H1 (cell line): ENCODE results near the gene KRTCAP2. TPM values are rescaled to one million over a fixed set of nuclear protein-coding genes. Genes with fewer than 3 reads are reported as not detected.

Experiments
- ATF3 ChIP-seq: IDR thresholded peaks from 2 replicates; pipeline ENCODE4 v1.6.1; 2011; ENCODE audit warnings: low read depth, mild to moderate bottlenecking, low read length; ENCODE audit not compliant: insufficient read depth
- BACH1 ChIP-seq: IDR thresholded peaks from 2 replicates; pipeline ENCODE4 v1.6.1; 2012; ENCODE audit warnings: low read length, improper control_type of control experiment
- CBX5 ChIP-seq: fragments of 300-800, 300-1000 bp; sonication (generic); IDR thresholded peaks from 2 replicates; pipeline ENCODE4 v1.7.1; 2016; ENCODE audit warnings: antibody characterized with exemption, low read length, low read depth
- CBX8 ChIP-seq: fragments of 300-800, 300-1000 bp; sonication (generic); IDR thresholded peaks from 2 replicates; pipeline ENCODE4 v1.7.1; 2016; ENCODE audit warnings: low read depth, low read length, borderline replicate concordance
- CHD1 ChIP-seq: IDR thresholded peaks from 2 replicates; pipeline ENCODE4 v1.6.1; 2012; ENCODE audit warnings: low read depth, low read length, improper control_type of control experiment
- CHD2 ChIP-seq: IDR thresholded peaks from 2 replicates; pipeline ENCODE4 v1.6.1; 2012; ENCODE audit warnings: low read length, improper control_type of control experiment
- CREB1 ChIP-seq: IDR thresholded peaks from 2 replicates; pipeline ENCODE4 v1.6.1; 2012; ENCODE audit warnings: inconsistent platforms
- CTBP2 ChIP-seq: IDR thresholded peaks from 2 replicates; pipeline ENCODE4 v1.7.0; 2011; ENCODE audit warnings: borderline replicate concordance, mild to moderate bottlenecking, moderate library complexity, mixed read lengths, low read length; ENCODE audit not compliant: insufficient read depth, insufficient read length
- CTCF ChIP-seq, 3 experiments: IDR thresholded peaks; 1 replicate in 2 of 3; 2 replicates in 1 of 3; pipeline versions ENCODE4 v1.5.1 to v1.6.1; 2011; ENCODE audit warnings: low read length in 3 of 3, mild to moderate bottlenecking in 3 of 3, inconsistent platforms in 2 of 3, low read depth in 1 of 3, moderate library complexity in 1 of 3; ENCODE audit not compliant: insufficient read depth in 1 of 3; ENCODE audit errors: control extremely low read depth in 1 of 3
- HDAC2 ChIP-seq, 2 experiments: fragments of 300-600 bp in 1 of 2; sonication (generic) in 1 of 2; IDR thresholded peaks; 2 replicates each; pipeline ENCODE4 v1.6.1; 2011 to 2012; ENCODE audit warnings: low read depth in 2 of 2, low read length in 2 of 2, mild to moderate bottlenecking in 2 of 2, moderate library complexity in 2 of 2, borderline replicate concordance in 1 of 2, inconsistent platforms in 1 of 2
- KDM1A ChIP-seq: fragments of 200-600, 300-600 bp; sonication (generic); IDR thresholded peaks from 2 replicates; pipeline ENCODE4 v1.7.1; 2016; ENCODE audit warnings: mild to moderate bottlenecking, low read length, borderline replicate concordance
- KDM5A ChIP-seq: fragments of 200-600 bp; IDR thresholded peaks from 2 replicates; pipeline ENCODE4 v1.7.1; 2012; ENCODE audit warnings: mild to moderate bottlenecking, low read length, inconsistent platforms, mixed read lengths
- MAFK ChIP-seq: IDR thresholded peaks from 2 replicates; pipeline ENCODE4 v1.6.1; 2012; ENCODE audit warnings: low read depth, mild to moderate bottlenecking, improper control_type of control experiment, low read length
- MAX ChIP-seq: IDR thresholded peaks from 2 replicates; pipeline ENCODE4 v1.6.1; 2012; ENCODE audit warnings: inconsistent platforms
- PHF8 ChIP-seq: fragments of 200-600 bp; sonication (generic); conservative IDR thresholded peaks from 2 replicates; pipeline ENCODE4 v1.7.1; 2012; ENCODE audit warnings: low read depth, mild to moderate bottlenecking, inconsistent platforms, low read length, moderate library complexity
- RBBP5 ChIP-seq: IDR thresholded peaks from 2 replicates; pipeline ENCODE4 v1.7.1; 2012; ENCODE audit warnings: low read depth, mild to moderate bottlenecking, inconsistent platforms, low read length, moderate library complexity, borderline replicate concordance
- SIN3A ChIP-seq, 2 experiments: IDR thresholded peaks in 1 of 2; conservative IDR thresholded peaks in 1 of 2; 2 replicates each; pipeline ENCODE4 v1.6.1; 2011 to 2012; ENCODE audit warnings: low read length in 2 of 2, improper control_type of control experiment in 1 of 2, low read depth in 1 of 2, mild to moderate bottlenecking in 1 of 2
- SUZ12 ChIP-seq: fragments of 200-600 bp; sonication (generic); IDR thresholded peaks from 2 replicates; pipeline ENCODE4 v1.6.1; 2012; ENCODE audit warnings: mild to moderate bottlenecking, inconsistent platforms, low read length, moderate library complexity, mixed read lengths
- TAF1 ChIP-seq: IDR thresholded peaks from 2 replicates; pipeline ENCODE4 v1.6.1; 2011; ENCODE audit warnings: mild to moderate bottlenecking, low read depth, low read length
- ZNF274 ChIP-seq: IDR thresholded peaks from 2 replicates; pipeline ENCODE4 v1.7.0; 2012; ENCODE audit warnings: low read length, borderline replicate concordance; ENCODE audit errors: extremely low read depth
- polyA plus RNA-seq, 7 experiments: library from polyadenylated mRNA; depleted of rRNA in 3 of 7; stranded (reverse) in 5 of 7; unstranded in 2 of 7; fragments of >200 nt in 5 of 7; fragments of 200-250 nt in 2 of 7; gene quantifications; 1 replicate in 5 of 7; 2 replicates in 1 of 7; 4 replicates in 1 of 7; pipeline versions ENCODE4 v1.2.1 to v1.2.3, GENCODE V29; 2011 to 2013; ENCODE audit warnings: missing spikeins in 2 of 7, mixed read lengths in 2 of 7
- total RNA-seq: library from RNA; stranded (reverse); fragmentation: NEBNext Ultra II Directional; extraction: Animal tissue kit (Norgen Biotek cat#: 25700); gene quantifications from 2 replicates; pipeline ENCODE4 v1.2.1, GENCODE V29; 2021

KRTCAP2 gene
- total and polyA plus RNA-seq, 2 of the 8 experiments (the other 6 are each of a cell fraction or from before 2014, with no cell fraction given) = 146 to 317 TPM

DNA sequence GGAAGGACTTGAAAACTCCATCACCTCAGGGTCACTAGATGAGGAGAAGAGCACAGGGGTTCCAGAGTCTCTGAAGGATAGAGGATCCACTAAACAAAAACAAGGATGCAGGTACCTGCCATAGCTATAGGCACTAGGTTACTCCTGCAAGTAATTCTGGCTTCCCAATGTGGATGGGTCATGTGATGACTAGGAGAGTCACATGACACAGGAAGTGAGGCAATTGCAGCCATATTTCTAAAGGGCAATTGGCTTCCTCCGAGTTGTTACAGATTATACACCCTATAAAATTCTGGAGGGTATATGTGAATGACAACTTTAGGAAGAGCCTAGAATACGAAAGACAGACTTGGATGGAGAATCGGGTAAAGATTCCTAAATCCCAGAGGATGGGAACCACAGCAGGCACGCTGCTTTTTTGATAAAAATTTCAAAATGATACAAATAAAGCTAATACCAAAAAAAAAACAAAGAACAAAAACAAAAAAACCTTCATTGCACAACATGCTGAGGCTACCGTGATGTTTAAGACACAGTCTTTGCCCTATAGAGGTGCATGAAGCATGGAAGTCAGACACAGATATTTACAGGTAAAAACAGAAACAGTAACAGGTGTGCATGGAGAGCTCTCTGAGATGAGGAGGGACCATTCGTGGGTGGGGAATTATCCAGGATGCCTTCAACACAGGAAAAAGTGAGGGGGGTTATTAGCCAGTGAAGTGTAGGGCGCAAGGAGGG is 45.9 kb upstream of the KRTCAP2 start (continued):
- TF ChIP-seq CBX5 (no peak), HDAC2 (IDR thresholded peaks at IDR 0.05; ENCODE audit: borderline replicate concordance in 1 of 2, low read depth in 2 of 2, low read length in 2 of 2) (no peak), CREB1 (no peak), KDM1A (no peak), KDM5A (no peak), CTBP2 (no peak), PHF8 (no peak), ZNF274 (no peak), BACH1 (no peak), CBX8 (no peak), SIN3A (conservative IDR thresholded peaks at IDR 0.05 in 1 of 2, IDR thresholded peaks at IDR 0.05 in 1 of 2; ENCODE audit: low read depth in 1 of 2, low read length in 2 of 2) (peak; percentile 96 to 98; a peak in 3 of 4 replicates), MAFK (no peak), ATF3 (peak; percentile 99), MAX (no peak), CHD2 (no peak), CHD1 (no peak), SUZ12 (no peak), RBBP5 (no peak), CTCF (IDR thresholded peaks at IDR 0.05; ENCODE audit: control extremely low read depth in 1 of 3, insufficient read depth in 1 of 3, low read depth in 1 of 3, low read length in 3 of 3) (no peak), TAF1 (no peak)
